Measurements from ENCODE around the gene EPHX1. TPM values are rescaled to one million over a fixed set of nuclear protein-coding genes. Genes with fewer than 3 reads are reported as not detected.
"Not testable (repeated sequence)": the region's sequence is repeated elsewhere in the genome, so short reads cannot be mapped to it uniquely, and the experiment has no call there.

EPHX1 gene
- total RNA-seq, 2 experiments from 2014 or later = 0.93 to 1.0 TPM

DNA sequence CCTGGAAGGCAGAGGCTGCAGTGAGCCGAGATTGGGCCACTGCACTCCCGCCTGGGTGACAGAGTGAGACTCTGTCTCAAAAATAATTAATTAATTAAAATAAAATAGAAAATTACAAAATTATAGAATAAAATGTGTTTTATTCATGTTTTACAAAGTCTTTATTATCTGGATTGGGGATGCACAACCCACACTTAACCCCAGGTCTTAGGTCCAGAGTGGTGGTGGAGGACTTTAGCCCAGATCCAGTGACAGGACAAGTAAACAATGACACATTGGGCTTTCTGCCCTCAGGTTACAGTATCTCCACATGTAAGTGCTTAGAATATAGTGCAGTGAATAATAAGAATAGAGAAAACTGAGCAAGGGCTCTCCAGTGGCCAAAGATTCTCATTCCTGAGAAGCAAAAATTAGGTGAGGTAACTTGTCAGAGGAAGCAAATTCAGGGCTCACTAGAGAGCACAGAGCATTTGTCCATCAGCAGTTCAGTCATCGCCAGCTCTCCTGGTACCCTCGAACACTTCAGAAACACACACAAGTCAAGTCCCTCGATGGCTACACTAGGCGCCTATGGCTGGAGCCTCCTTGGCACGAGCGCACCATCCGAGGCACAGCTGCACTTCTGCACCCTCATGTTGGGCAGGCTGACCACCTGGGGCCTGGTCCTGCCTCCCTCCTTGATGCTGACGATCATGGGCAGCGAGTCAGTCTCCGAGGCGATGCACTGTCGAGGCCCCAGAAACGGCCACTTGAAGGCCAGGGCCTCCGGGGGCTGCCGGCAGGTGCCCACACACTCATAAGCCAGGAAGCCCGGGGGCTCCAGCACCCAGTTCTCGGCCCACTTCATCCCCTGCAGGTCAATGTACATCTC, 76.5 kb downstream of the EPHX1 start:
- peaks cover 14% of the 10 kb centered on the region for H3K4me1 Mint-ChIP-seq
- peaks cover 9% of the 10 kb centered on the region for H3K27me3 Mint-ChIP-seq
- H3K9me3 Mint-ChIP-seq = no peaks in the 10 kb centered on the region
- no peak overlapping the region for H3K27ac Mint-ChIP-seq
- ChIA-PET POLR2A (interaction anchor here (1.0 to 2.8 kb wide), 2 partner anchors 11 to 109 kb away, joined by 4 to 7 read pairs; partner anchors contain the start of gene SRP9), CTCF (interaction anchor here (1.5 kb wide), 1 partner anchor 9 kb away, joined by 3 read pairs; no protein-coding TSS in a partner anchor)
- H3K4me3 Mint-ChIP-seq = no peak overlapping the region
- DNase-seq = no peak
- no peaks in the 10 kb centered on the region for H3K36me3 Mint-ChIP-seq (ENCODE audit: low read depth)

DNA sequence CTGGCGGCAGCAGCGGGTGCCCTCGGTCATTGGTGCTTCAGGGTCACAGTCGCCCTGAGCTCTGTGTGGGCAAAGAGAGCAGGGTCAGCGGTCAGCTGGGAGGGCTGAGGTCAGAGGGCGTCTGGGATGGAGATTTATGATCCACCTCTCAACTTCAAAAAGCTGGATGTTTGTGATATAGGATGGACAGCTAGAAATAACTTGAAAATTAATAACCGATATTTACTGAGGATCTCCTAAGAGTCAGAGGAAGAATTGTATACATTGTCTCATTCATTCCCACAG, 77.0 kb downstream of the EPHX1 start:
- DNase-seq = no peak
- CTCF ChIA-PET = interaction anchor here (1.5 kb wide), 1 partner anchor 9 kb away, joined by 3 read pairs; no protein-coding TSS in a partner anchor
- Mint-ChIP-seq H3K9me3 (no peaks in the 10 kb centered on the region), H3K27me3 (peaks cover 11% of the 10 kb centered on the region), H3K4me3 (no peak overlapping the region), H3K36me3 (ENCODE audit: low read depth) (no peaks in the 10 kb centered on the region), H3K4me1 (peaks cover 15% of the 10 kb centered on the region), H3K27ac (no peak overlapping the region)
- POLR2A ChIA-PET = interaction anchor here (1.0 to 2.8 kb wide), 2 partner anchors 10 to 109 kb away, joined by 4 to 7 read pairs; partner anchors contain the start of gene SRP9

DNA sequence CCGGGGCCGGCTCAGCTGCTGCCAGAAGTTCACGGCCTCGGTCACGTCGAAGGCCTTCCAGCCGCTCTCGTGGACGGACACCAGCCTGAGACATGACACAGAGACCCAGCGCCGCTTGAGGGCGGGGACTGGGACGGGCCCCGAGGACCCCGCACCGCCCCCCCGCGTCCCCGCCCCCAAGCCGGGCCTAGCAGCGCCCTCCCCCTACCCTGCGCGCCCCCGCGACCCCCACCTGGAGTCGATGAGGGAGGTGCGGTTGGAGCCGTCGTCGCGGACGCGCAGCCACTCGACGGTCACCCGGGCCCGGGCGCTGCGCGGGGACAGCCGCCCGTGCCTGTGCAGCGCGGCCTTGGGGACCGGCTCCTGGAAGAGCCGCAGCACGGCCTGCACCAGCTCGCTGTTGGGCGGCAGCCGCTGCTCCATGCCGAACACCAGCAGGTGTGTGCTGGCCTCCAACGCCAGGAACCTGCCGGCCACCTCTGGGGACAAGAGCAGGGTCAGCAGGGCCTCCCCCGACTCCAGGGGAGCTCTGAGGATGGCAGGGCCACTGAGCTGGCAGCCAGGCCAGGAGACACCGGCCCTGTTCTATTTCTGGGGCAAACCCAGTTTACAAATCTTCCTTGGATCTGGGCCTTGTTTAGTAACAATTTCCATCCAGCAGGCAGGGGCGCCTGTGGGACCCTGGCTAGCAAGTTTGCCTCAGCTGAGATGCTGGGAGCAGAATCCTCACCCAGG, 77.8 kb downstream of the EPHX1 start:
- POLR2A ChIA-PET = interaction anchor here (1.0 to 2.8 kb wide), 3 partner anchors 9 to 110 kb away, joined by 4 to 7 read pairs (median 7); partner anchors contain the start of gene SRP9
- H3K27ac Mint-ChIP-seq; DNase-seq; H3K9me3 Mint-ChIP-seq; H3K36me3 Mint-ChIP-seq (ENCODE audit: low read depth); H3K4me3 Mint-ChIP-seq: not testable (repeated sequence)
- Mint-ChIP-seq H3K4me1 (peaks cover 15% of the 10 kb centered on the region), H3K27me3 (peaks cover 11% of the 10 kb centered on the region)
- CTCF ChIA-PET = interaction anchor here (1.5 kb wide), 1 partner anchor 8 kb away, joined by 3 read pairs; no protein-coding TSS in a partner anchor

DNA sequence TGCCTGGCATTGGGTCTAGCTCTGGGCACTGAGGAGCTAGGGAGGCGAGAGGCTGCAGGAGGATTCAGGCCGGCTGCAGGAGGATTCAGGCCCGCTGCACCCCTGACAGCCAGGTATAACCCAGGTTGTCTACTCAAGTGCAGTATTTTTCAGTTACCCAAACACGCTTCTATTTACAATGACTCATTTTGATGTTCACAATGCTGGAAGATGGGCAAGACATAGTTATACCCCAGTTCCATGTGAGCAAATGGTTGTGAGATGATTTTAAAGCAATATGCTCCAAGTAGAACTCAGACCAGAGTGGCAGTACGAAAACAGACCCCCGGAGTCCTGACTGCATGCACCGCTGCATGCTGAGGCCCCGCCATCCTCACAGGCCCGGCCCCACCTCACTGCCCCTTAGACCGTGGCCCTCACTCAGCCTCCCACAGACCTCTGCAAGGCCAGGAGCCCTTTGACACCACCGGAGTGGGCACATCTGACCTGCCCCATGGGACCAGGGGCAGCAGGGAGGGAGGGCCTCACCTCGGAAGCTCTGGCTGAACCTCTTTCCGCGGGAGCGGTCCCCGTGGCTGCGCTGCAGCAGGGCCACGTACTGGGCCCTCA, 78.5 kb downstream of the EPHX1 start:
- CTCF ChIA-PET = no interaction called here

DNA sequence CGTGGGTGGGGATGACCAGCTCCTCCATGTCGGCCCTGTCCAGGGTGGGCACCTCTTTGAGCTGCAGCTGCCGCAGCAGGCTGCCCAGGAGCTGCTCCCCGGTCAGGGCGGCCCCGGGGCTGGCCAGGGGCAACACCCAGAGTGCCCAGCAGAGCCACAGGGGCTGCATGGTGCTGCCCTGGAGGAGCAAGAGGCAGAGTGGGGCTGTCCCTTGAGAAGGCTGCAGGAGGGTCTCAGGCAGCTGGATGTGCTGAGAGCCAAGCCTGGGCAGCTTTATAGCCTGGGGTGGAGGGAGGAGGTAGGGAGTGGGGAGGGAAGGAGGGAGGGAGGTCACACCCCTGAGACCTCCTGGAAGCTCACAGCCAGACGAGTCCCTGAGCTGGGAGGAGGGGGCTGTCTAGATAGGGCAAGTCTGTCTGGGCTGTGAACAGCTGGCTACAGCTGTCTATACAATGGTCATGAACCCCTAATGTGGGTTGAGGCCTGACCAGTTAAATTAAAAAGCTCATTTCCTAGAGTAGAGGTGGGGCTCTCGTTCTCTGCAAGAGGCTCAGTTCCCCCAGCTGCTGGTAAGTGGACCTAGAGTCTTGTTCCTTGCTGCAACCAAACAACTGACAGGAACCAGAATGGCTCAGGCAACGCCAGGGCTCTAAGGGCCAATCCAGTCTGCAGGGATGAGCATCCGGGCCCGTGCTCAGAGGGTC, 79.1 kb downstream of the EPHX1 start, which contains the start of gene LEFTY1:
LEFTY1 (minus strand) TSS at position 249 of the 704 bp plus-strand sequence; CDS start at position 169, 80 bp downstream.
- POLR2A ChIA-PET = interaction anchor here (1.1 to 3.6 kb wide), 4 partner anchors 7 to 35 kb away, joined by 4 to 20 read pairs (median 6); partner anchors contain the start of genes PYCR2 and TMEM63A
- H3K9me3 Mint-ChIP-seq = no peaks in the 10 kb centered on the region
- peaks cover 7% of the 10 kb centered on the region for H3K4me1 Mint-ChIP-seq
- CTCF ChIA-PET = interaction anchor here (1.0 to 1.4 kb wide), 2 partner anchors 20 to 112 kb away, joined by 3 read pairs; partner anchors contain the start of gene SRP9
- DNase-seq = no peak
- peaks cover 9% of the 10 kb centered on the region for H3K27me3 Mint-ChIP-seq
- H3K27ac Mint-ChIP-seq = no peak within 1 kb of the TSS
- H3K4me3 Mint-ChIP-seq = no peak within 1 kb of the TSS
- H3K36me3 Mint-ChIP-seq (ENCODE audit: low read depth) = no peaks in the 10 kb centered on the region

More for the DNA sequence above, 78.5 kb downstream of the EPHX1 start:
- H3K27ac Mint-ChIP-seq = no peak overlapping the region
- POLR2A ChIA-PET = interaction anchor here (1.1 to 1.5 kb wide), 3 partner anchors 9 to 36 kb away, joined by 4 to 7 read pairs (median 5); partner anchors contain the start of gene PYCR2
- no peaks in the 10 kb centered on the region for H3K9me3 Mint-ChIP-seq
- DNase-seq = no peak
- no peaks in the 10 kb centered on the region for H3K36me3 Mint-ChIP-seq (ENCODE audit: low read depth)
- peaks cover 12% of the 10 kb centered on the region for H3K4me1 Mint-ChIP-seq
- no peak overlapping the region for H3K4me3 Mint-ChIP-seq
- peaks cover 9% of the 10 kb centered on the region for H3K27me3 Mint-ChIP-seq

DNA sequence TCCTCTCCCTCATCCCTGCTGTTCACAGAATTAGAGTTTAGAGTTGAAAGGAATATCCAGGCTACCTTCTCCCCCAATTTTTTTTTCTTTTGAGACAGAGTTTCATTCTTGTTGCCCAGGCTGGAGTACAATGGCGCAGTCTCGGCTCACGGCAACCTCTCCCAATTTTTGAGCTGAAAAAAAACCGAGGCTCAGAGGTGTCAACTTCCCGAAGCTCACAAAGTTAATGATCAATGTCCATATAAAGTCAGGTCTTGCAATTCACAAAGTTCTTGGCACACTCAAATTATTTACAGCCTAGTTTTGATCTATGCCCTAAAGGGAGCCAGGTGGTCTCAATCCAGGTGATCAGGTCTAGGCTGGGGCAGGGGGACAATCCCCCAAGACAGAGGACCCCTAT, 79.8 kb downstream of the EPHX1 start:
- peaks cover 7% of the 10 kb centered on the region for H3K4me1 Mint-ChIP-seq
- CTCF ChIA-PET = interaction anchor here (1.0 to 1.4 kb wide), 2 partner anchors 19 to 112 kb away, joined by 3 read pairs; partner anchors contain the start of gene SRP9
- POLR2A ChIA-PET = interaction anchor here (0.9 to 3.6 kb wide), 3 partner anchors 8 to 78 kb away, joined by 3 to 20 read pairs (median 4); partner anchors contain the start of gene TMEM63A
- no peak for DNase-seq
- no peaks in the 10 kb centered on the region for H3K9me3 Mint-ChIP-seq
- no peak overlapping the region for H3K4me3 Mint-ChIP-seq
- peaks cover 12% of the 10 kb centered on the region for H3K27me3 Mint-ChIP-seq
- no peak overlapping the region for H3K27ac Mint-ChIP-seq
- H3K36me3 Mint-ChIP-seq (ENCODE audit: low read depth) = no peaks in the 10 kb centered on the region

DNA sequence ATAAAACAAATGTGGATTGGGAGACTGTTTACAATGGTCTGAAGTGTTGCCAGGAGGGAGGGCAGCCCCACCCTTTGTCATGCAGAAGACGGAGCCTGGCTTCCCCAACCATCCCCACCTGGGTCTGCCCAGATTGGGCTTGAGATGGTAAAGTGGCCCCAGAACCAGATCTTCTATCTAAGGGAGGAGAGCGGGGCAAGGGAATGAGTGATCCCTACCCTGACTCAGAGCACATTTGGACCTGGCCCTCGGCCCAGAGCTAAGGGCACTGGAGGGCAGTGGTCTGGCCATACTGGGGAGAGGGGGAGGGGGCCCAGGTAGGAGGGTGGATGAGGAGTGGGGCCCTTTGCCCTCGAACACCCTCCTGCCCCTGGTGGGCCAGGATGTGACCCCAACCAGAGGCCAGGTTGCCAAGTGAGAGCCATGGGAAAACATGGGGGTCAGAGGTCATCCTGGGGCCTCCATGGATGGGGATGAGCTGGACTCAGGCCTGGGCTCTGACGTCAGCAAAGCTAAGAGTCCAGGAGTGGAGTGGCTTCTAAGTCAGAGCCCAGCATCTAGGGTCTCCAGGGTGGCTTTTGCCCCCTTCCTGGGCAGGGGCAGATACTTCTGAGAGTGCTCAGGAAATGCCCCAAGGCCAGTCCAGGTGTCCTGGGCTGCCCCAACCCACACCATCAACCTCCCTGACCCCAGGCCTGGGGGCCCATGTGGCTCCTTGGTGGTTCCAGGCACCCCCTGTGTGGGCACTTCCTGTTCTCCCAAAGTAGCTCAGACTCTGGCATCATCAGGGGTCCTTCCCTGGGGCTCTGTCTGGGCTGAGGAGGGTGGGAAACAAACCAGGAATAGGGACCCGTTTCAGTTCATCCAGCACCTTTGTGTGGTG, 80.7 kb downstream of the EPHX1 start:
- POLR2A ChIA-PET = interaction anchor here (0.9 to 3.6 kb wide), 2 partner anchors 8 to 79 kb away, joined by 3 to 20 read pairs; partner anchors contain the start of gene TMEM63A
- CTCF ChIA-PET = interaction anchor here (1.0 to 1.9 kb wide), 2 partner anchors 18 to 21 kb away, joined by 3 to 4 read pairs; no protein-coding TSS in a partner anchor
- H3K4me3 Mint-ChIP-seq = no peak overlapping the region
- no peaks in the 10 kb centered on the region for H3K9me3 Mint-ChIP-seq
- H3K27me3 Mint-ChIP-seq = peaks cover 14% of the 10 kb centered on the region
- H3K36me3 Mint-ChIP-seq (ENCODE audit: low read depth) = no peaks in the 10 kb centered on the region
- H3K27ac Mint-ChIP-seq = no peak overlapping the region
- no peak for DNase-seq
- H3K4me1 Mint-ChIP-seq = peaks cover 7% of the 10 kb centered on the region

DNA sequence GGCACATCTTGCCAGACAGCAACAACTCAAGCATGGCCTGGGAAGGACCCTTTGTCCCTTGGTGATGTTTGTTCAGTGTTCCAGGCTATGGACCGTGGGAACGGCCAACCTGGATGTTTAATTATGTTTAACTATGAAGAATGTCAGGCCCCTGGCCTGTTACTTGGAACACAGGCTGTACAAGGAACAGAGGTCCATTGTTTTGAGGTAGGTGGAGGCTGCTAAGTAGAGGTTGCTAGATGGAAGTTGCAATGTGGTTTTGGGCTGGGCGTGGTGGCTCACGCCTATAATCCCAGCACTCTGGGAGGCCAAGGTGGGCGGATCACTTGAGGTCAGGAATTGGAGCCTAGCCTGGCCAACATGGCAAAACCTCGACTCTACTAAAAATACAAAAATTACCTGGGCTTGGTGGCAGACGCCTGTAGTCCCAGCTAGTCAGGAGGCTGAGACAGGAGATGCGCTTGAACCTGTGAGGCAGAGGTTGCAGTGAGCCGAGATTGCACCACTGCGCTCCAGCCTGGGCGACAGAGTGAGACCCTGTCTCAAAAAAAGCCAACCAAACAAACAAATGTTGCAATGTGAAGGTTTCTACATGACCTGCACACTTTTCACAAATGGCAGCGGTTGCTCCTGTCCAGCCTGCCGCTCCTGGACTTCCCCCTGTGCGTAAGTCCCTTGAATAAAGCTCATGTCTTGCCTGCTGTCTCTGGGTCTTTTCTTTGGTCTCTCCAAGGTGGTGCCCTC, 81.5 kb downstream of the EPHX1 start:
- Mint-ChIP-seq H3K27ac (no peak overlapping the region), H3K27me3 (peaks cover 14% of the 10 kb centered on the region), H3K9me3 (no peaks in the 10 kb centered on the region), H3K36me3 (ENCODE audit: low read depth) (no peaks in the 10 kb centered on the region), H3K4me1 (peaks cover 12% of the 10 kb centered on the region), H3K4me3 (no peak overlapping the region)
- POLR2A ChIA-PET = interaction anchor here (3.6 kb wide), 1 partner anchor 9 kb away, joined by 20 read pairs; the partner anchor contains the start of gene TMEM63A
- CTCF ChIA-PET = interaction anchor here (0.6 to 1.9 kb wide), 3 partner anchors 9 to 112 kb away, joined by 3 to 4 read pairs (median 4); partner anchors contain the start of gene TMEM63A
- DNase-seq = no peak

DNA sequence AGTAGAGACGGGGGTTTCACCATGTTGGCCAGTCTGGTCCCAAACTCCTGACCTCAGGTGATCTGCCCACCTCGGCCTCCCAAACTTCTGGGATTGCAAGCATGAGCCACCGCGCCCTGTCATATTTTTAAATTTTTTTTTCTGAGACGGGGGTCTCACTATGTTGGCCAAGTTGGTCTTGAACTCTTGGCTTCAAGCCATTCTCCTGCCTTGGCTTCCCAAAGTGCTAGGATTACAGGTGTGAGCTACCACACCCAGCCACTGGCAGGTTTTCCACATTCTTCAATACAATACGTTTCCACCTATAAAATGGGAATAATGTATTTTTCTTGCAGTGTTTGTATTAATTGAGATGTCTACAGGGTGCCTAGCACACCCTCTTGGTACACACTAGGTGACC, 82.4 kb downstream of the EPHX1 start:
- no peaks in the 10 kb centered on the region for H3K36me3 Mint-ChIP-seq (ENCODE audit: low read depth)
- CTCF ChIA-PET = interaction anchor here (0.9 to 1.9 kb wide), 2 partner anchors 10 to 19 kb away, joined by 3 to 4 read pairs; partner anchors contain the start of gene TMEM63A
- H3K27ac Mint-ChIP-seq = no peak overlapping the region
- POLR2A ChIA-PET = interaction anchor here (3.6 kb wide), 1 partner anchor 10 kb away, joined by 20 read pairs; the partner anchor contains the start of gene TMEM63A
- peaks cover 11% of the 10 kb centered on the region for H3K27me3 Mint-ChIP-seq
- no peaks in the 10 kb centered on the region for H3K9me3 Mint-ChIP-seq
- DNase-seq = no peak
- H3K4me1 Mint-ChIP-seq = peaks cover 21% of the 10 kb centered on the region
- H3K4me3 Mint-ChIP-seq = no peak overlapping the region
